ENCODE measurements around the gene LDLRAD3.

LDLRAD3 gene

DNA sequence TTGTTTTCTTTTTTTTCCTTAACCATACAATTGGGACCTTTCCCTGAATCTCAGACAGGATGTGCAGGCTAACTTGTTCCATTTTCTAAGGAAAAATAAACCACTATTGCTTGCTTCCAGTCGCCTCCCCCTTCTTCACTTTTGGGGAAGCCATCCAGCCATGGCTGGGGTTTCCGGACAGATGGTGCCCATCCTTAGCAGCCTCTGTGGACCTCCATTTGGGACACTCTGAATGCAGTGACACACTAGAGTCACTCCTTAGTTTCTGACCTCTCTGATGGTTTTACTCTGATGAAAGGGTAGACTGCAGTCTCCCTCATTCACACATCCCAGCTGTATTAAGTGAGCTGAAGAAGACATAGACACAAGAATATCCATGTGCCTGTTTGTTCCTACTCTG, 198.1 kb downstream of the LDLRAD3 start:
- DNase-seq = no peak

GRCh38 chr11:36142439-36142838, 198.6 kb downstream of the LDLRAD3 start:
- DNase-seq = no peak

GRCh38 chr11:36142879-36143278, 199.0 kb downstream of the LDLRAD3 start:
- DNase-seq = no peak

DNA sequence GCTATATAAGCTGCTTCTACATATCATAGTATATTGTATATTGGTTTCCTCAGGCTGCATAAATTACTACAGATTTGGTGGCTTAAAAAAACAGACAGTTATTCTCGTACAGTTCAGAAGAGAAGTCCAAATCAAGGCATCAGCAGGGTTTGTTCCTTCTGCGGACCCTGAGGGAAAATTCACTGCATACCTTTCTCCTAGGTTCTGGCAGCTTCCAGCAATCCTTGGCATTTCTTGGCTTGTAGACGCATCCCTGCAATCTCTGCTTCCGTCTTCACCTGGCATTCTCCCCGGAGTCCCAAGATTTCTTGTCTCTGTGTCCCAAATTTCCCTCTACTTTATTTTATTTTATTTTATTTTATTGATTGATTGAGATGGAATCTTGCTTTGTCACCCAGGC, 202.6 kb downstream of the LDLRAD3 start:
- no peak for DNase-seq

DNA sequence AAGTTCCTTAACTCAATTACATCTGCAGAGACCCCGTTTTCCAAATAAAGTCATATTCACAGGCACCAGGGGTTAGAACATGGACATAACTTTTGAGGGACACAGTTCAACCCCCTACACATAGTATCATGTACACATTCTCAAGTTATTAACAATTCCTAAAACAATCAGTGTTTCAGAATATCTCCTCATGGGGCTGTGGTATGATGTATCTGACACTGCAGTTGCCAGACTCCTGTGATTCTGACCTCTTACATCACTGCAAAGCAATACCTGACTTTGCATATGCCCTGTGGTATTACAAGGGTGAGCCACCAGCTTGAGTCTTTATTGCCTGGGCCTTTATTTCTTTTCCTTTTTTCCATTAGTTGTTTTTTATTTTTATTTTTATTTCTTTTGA, 203.6 kb downstream of the LDLRAD3 start:
- no peak for DNase-seq

DNA sequence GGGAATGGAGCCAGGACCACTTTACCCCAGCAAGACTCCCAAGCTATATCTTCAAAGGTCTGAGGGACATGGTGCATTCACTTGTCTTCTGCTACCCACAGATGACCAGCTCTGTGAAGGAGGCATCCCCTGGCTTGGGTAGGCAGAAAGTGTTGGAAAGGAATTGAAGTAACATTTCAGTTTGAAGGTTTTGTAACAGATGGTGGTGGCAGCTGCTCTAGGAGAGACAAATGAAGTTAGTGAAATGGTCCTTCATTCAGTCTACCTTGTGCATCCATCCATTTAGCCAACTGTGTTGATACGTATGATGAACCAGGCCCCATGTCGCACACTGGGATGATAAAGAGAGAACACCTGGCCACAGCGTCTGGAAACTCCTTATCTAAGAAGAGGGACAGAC, 204.8 kb downstream of the LDLRAD3 start:
- DNase-seq = no peak

DNA sequence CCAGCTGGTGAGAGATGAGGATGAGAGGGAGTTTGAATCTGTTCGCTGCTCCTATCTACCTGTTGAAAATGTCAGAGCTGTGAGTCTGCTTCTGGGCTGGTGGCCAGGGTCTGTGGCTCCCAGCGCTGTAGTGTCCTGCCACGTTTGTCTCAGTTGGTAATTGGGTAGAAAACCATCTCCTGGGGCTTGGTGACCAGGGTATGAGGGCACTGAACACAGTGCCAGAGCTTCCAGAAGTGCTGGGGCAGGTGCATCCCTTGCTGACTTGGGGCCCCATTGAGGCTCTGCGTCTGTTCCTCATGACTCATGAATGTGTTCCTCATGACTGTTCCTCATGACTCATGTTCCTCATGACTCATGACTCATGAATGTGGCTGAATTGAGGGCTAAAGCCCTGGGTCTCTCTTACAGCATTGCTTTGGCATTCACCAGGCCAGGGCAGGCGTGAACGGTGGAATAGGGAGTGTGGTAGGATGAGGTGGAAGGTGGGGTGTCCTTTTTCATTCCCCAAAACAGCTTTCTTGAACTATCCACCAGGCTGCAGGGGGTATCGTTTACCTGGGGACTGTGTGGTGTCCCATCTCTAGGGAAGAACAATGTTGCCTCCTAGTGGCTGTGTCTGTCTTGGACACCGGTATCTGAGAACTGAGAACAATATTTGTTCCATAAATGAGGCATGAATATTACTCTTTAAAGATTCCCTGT, 205.8 kb downstream of the LDLRAD3 start:
- peak; percentile 41 for DNase-seq

GRCh38 chr11:36150986-36151385, 207.1 kb downstream of the LDLRAD3 start:
- no peak for DNase-seq

DNA sequence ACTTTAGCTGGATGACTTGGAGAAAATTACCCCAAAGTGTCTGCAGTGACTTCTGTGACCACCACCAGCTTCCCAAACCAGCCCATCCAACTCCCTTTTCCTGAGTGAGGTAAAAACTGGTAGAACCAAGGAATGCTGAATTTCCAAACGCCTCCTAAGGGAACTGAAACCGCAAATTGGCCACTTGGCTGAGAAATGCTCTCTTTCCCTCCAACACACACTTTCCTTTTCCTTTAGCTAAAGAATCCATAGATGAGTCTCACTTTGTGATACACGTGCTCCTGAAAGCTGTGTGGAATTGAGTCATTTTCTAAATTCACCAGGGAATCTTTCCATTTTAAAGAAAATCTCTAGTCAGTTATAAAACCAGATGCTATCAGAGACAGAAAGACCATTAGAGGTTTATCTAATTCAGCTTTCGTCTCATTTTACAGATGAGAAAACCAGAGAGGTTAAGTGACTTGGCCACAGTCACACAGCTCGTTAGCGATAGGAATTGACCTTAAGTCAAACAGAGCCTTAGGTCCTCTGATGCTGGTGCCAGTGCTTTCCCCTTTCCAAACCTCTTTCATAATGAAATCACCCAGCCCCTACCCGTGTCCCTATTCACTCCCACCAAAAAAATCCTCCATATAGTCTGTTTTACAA, 208.2 kb downstream of the LDLRAD3 start:
- no peak for DNase-seq

- no peak for DNase-seq
These were observed 209.7 kb downstream of the LDLRAD3 start for GRCh38 chr11:36153551-36153950.

- DNase-seq = no peak
These were observed 211.3 kb downstream of the LDLRAD3 start for GRCh38 chr11:36155124-36155561.

GRCh38 chr11:36155770-36156160, 211.9 kb downstream of the LDLRAD3 start:
- DNase-seq = no peak

GRCh38 chr11:36156161-36156816, 212.4 kb downstream of the LDLRAD3 start:
- no peak for DNase-seq

DNA sequence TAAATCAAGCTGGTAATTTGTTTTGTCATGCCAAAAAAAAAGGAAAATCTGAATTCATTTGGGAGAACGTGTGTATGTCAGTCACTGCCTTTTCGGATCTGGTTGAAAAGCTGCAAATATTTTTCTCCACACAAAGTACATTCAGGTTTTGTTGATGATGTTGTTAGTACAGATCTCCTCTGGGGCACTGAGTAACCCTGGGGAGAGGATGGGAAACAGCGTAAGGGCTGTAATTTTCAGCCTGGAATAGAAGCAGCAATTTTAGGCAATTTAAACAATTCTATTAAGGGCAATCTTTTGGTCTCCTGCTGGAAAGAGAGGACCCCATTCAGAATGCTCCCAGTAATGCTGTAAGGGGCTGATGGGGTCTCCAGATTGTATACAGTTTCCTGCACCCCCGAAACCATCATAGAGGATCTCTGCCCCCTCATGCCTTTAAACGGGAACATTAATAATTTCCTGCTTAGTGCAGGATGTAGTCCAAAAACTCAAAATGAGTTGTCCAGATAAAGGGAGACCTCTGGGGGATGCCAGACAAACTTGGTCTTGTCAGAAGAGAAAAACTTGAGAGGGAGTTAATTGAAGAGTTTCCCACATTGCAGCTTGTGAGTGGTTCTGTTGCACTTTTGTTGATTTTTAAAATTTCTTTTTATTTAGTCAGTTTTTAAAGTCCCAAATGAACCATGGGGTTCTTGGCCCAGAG, 213.1 kb downstream of the LDLRAD3 start:
- no peak for DNase-seq

- DNase-seq = no peak
These were observed 216.2 kb downstream of the LDLRAD3 start for GRCh38 chr11:36160091-36160490.

DNA sequence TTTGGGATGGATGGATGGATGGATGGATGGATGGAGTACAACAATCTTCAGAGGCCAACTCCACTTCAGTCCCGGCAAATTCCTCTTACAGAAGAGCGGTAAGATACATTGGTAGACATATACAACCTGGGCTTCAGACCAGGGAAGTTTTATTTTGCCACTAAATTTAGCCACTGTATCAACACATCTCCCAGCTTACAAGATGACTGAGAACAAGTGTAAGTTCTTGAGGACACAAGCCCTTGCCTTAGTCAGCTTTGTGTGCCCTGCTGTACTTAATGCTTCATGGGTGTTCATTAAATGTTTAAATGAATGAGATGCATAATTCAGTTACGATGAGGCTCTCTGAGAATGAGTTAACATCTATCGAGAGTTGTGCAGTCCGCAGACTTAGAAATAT, 217.7 kb downstream of the LDLRAD3 start:
- no peak for DNase-seq

- DNase-seq = peak; percentile 58
These were observed 218.4 kb downstream of the LDLRAD3 start for GRCh38 chr11:36162006-36162882.

DNA sequence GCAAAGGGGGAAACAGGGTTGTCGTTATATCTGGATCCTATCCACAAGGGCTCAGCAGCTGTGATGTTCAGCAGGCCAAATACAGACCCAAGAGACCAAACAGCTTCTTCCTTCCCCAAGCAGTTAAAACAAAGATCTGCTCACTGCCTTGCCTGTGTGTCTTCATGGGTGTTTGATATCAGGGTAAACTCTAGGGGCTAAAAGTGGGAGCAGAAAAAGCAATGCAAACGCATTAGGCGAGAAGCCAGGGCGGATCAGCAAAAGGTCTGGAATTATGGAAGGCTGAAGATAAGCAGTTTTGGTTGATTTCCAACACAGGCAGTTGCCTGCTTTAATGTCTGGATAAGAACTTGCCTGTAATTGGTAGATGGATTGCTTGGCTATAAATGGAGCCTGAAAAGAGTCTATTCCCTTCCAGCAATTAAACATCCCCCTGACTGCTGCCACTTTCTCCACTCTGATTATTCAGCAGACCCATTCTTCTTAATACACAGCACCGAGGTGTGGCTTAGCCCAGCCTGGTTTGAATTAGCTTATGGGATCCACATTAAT, 219.1 kb downstream of the LDLRAD3 start:
- DNase-seq = peak; percentile 50

- no peak for DNase-seq
These were observed 220.8 kb downstream of the LDLRAD3 start for GRCh38 chr11:36164506-36165250.

DNA sequence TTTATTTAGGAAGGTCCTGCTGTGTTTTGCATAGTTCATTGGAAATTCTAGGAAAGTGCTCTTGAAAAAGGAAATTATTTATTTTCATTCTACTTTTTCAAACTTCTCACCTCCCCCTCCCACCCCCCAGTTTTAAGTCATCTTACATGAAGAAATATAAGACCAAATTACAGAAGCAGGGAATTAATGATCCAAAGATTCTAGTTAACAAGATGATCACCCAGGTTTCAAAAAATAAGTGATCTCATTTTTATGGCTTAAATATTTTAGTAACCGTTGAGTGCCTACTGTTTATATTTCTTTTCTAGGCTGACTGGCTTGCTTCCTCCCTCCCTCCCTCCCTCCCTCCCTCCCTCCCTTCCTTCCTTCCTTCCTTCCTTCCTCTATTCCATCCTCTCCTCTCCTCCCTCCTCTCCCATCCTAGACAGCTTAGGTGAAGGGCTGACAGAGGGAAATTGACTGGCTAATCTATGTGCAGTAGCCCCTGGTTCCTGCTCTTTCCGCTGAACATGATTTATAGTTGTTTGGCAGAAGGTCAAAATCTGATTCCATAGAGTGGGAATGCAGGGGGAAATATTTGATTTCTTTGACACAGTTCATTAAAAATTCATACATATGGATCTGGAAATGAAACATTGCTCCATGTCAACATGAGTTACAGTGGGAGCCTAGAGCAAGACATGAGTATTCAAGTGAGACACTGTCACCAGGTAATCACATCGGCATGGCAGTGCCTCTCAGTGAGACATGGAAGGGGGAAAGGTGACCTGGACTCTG, 221.9 kb downstream of the LDLRAD3 start:
- DNase-seq = no peak

GRCh38 chr11:36167073-36167472, 223.2 kb downstream of the LDLRAD3 start:
- no peak for DNase-seq
